Muscle of leg (tissue), 9 donors: ENCODE data around the gene TMEM187. TPM values are rescaled to one million over a fixed set of nuclear protein-coding genes. Genes with fewer than 3 reads are reported as not detected.

Experiments
- polyA plus RNA-seq, 8 donors: library from polyadenylated mRNA; unstranded; fragments of 120-200 nt; gene quantifications; one replicate each; pipeline versions ENCODE4 v1.2.1 to v1.2.3, GENCODE V29; 2013; ENCODE audit warnings: inconsistent platforms in 1 of 8, low replicate concordance in 1 of 8; ENCODE audit not compliant: insufficient read length in 8 of 8, insufficient read depth in 1 of 8
- total RNA-seq: library from RNA; stranded (reverse); fragments of 120-200 nt; gene quantifications from one replicate; pipeline ENCODE4 v1.2.4, GENCODE V29; 2013

TMEM187 gene
- total and polyA plus RNA-seq, 9 donors, result 3.3 to 6.8 (median 5.3) TPM

Other genes starting within 250 kb of the TMEM187 start
- gene BCAP31, start 248.4 kb upstream of the TMEM187 start, total RNA-seq, result 51.8 TPM
- 10 to 100 TPM; 73.9 to 90.1 (median 76.9) TPM for gene BCAP31, start 248.4 kb upstream of the TMEM187 start, polyA plus RNA-seq
- 7.2 TPM for gene ABCD1, start 247.9 kb upstream of the TMEM187 start, total RNA-seq
- 10 to 100 TPM in 1 of 8 donors, 1 to 10 TPM in 7; 7.7 to 11.4 (median 9.2) TPM for gene ABCD1, start 247.9 kb upstream of the TMEM187 start, polyA plus RNA-seq
- gene PLXNB3, start 208.5 kb upstream of the TMEM187 start, total RNA-seq, result 0.89 TPM
- 1 to 10 TPM; 2.4 to 8.9 (median 4.2) TPM for gene PLXNB3, start 208.5 kb upstream of the TMEM187 start, polyA plus RNA-seq
- gene SRPK3, start 191.7 kb upstream of the TMEM187 start, total RNA-seq, result 195 TPM
- gene SRPK3, start 191.7 kb upstream of the TMEM187 start, polyA plus RNA-seq, result 100 to 1,000 TPM; 145 to 273 (median 232) TPM
- gene IDH3G, start 178.4 kb upstream of the TMEM187 start, total RNA-seq, result 30.6 TPM
- 10 to 100 TPM; 49.7 to 62.4 (median 54.4) TPM for gene IDH3G, start 178.4 kb upstream of the TMEM187 start, polyA plus RNA-seq
- gene SSR4, start 178.1 kb upstream of the TMEM187 start, total RNA-seq, result 188 TPM
- gene SSR4, start 178.1 kb upstream of the TMEM187 start, polyA plus RNA-seq, result 100 to 1,000 TPM in 7 of 8 donors, 10 to 100 TPM in 1; 95.6 to 148 (median 131) TPM
- 1.6 TPM for gene PDZD4, start 142.2 kb upstream of the TMEM187 start, total RNA-seq
- 1 to 10 TPM; 2.1 to 6.3 (median 3.8) TPM for gene PDZD4, start 142.2 kb upstream of the TMEM187 start, polyA plus RNA-seq
- gene L1CAM, start 86.6 kb upstream of the TMEM187 start, total RNA-seq, result 0.84 TPM
- gene L1CAM, start 86.6 kb upstream of the TMEM187 start, polyA plus RNA-seq, result 10 to 100 TPM in 1 of 8 donors, 1 to 10 TPM in 7; 1.6 to 12.0 (median 3.7) TPM
- gene AVPR2, start 68.1 kb upstream of the TMEM187 start, total RNA-seq, result 0.84 TPM
- 1 to 10 TPM in 2 of 8 donors, under 1 TPM in 6; 0.49 to 1.2 (median 0.79) TPM for gene AVPR2, start 68.1 kb upstream of the TMEM187 start, polyA plus RNA-seq
- 15.5 TPM for gene ARHGAP4, start 46.5 kb upstream of the TMEM187 start, total RNA-seq
- 10 to 100 TPM; 15.1 to 30.8 (median 22.2) TPM for gene ARHGAP4, start 46.5 kb upstream of the TMEM187 start, polyA plus RNA-seq
- 42.8 TPM for gene NAA10, start 37.7 kb upstream of the TMEM187 start, total RNA-seq
- 10 to 100 TPM; 62.6 to 77.5 (median 65.7) TPM for gene NAA10, start 37.7 kb upstream of the TMEM187 start, polyA plus RNA-seq
- gene RENBP, start 28.1 kb upstream of the TMEM187 start, total RNA-seq, result 3.1 TPM
- 1 to 10 TPM; 3.2 to 7.2 (median 4.4) TPM for gene RENBP, start 28.1 kb upstream of the TMEM187 start, polyA plus RNA-seq
- 12.8 TPM for gene HCFC1, start 936 bp upstream of the TMEM187 start, total RNA-seq
- 10 to 100 TPM; 25.7 to 47.1 (median 34.7) TPM for gene HCFC1, start 936 bp upstream of the TMEM187 start, polyA plus RNA-seq
- gene IRAK1, start 47.1 kb downstream of the TMEM187 start, total RNA-seq, result 20.7 TPM
- gene IRAK1, start 47.1 kb downstream of the TMEM187 start, polyA plus RNA-seq, result 10 to 100 TPM; 52.0 to 62.8 (median 54.9) TPM
- gene MECP2, start 125.0 kb downstream of the TMEM187 start, total RNA-seq, result 18.6 TPM
- 10 to 100 TPM; 17.5 to 24.0 (median 20.9) TPM for gene MECP2, start 125.0 kb downstream of the TMEM187 start, polyA plus RNA-seq
- gene OPN1LW, start 171.5 kb downstream of the TMEM187 start, total RNA-seq, result not detected
- not detected for gene OPN1LW, start 171.5 kb downstream of the TMEM187 start, polyA plus RNA-seq
- gene OPN1MW, start 209.8 kb downstream of the TMEM187 start, total RNA-seq, result not detected
- not detected for gene OPN1MW, start 209.8 kb downstream of the TMEM187 start, polyA plus RNA-seq
- not detected for gene OPN1MW2, start 247.0 kb downstream of the TMEM187 start, total RNA-seq
- gene OPN1MW2, start 247.0 kb downstream of the TMEM187 start, polyA plus RNA-seq, result not detected